Lung (tissue), 12 donors: ENCODE results near the gene SLC39A2. TPM values are rescaled to one million over a fixed set of nuclear protein-coding genes. Genes with fewer than 3 reads are reported as not detected.

Source experiments
- ATAC-seq: fragments of 200-7000 bp; cut with Tn5 transposase; one replicate; pipeline ENCODE4 v1.9.1; 2020; ENCODE audit warnings: moderate number of reproducible peaks; ENCODE audit not compliant: insufficient read depth, low FRiP score
- DNase-seq, 3 donors: peaks; one replicate each; pipeline ENCODE4 v3.0.0-alpha.2; 2013 to 2017
- H3K27ac ChIP-seq, 2 donors: one replicate each; pipeline ENCODE4 v1.5.1; 2013; ENCODE audit warnings: mild to moderate bottlenecking in 2 of 2, moderate library complexity in 2 of 2, control low read depth in 1 of 2, inconsistent platforms in 1 of 2, low read depth in 1 of 2, low read length in 1 of 2
- H3K27me3 ChIP-seq, 3 donors: one replicate each; pipeline ENCODE4 v1.5.1; 2013; ENCODE audit warnings: low read length in 2 of 3; ENCODE audit not compliant: control insufficient read depth in 3 of 3, insufficient read depth in 3 of 3
- H3K36me3 ChIP-seq, 4 donors: one replicate each; pipeline ENCODE4 v1.5.1; 2013; ENCODE audit warnings: low read length in 4 of 4, mild to moderate bottlenecking in 1 of 4, moderate library complexity in 1 of 4; ENCODE audit not compliant: control insufficient read depth in 4 of 4, insufficient read depth in 4 of 4
- H3K4me1 ChIP-seq, 5 donors: one replicate each; pipeline ENCODE4 v1.5.1; 2013; ENCODE audit warnings: low read length in 5 of 5, mild to moderate bottlenecking in 2 of 5, moderate library complexity in 1 of 5; ENCODE audit not compliant: control insufficient read depth in 5 of 5, insufficient read depth in 5 of 5
- H3K4me3 ChIP-seq: one replicate; pipeline ENCODE4 v1.5.1; 2013; ENCODE audit warnings: mild to moderate bottlenecking, control low read depth, moderate library complexity
- H3K9ac ChIP-seq, 2 donors: one replicate each; pipeline ENCODE4 v1.5.1; 2013; ENCODE audit warnings: low read length in 2 of 2, control low read depth in 1 of 2; ENCODE audit not compliant: insufficient read depth in 1 of 2
- H3K9me3 ChIP-seq, 4 donors: one replicate each; pipeline ENCODE4 v1.5.1; 2013; ENCODE audit warnings: low read length in 3 of 4, mild to moderate bottlenecking in 1 of 4, moderate library complexity in 1 of 4; ENCODE audit not compliant: control insufficient read depth in 4 of 4, insufficient read depth in 3 of 4
- CTCF ChIP-seq: IDR thresholded peaks from 2 replicates; pipeline ENCODE4 v1.5.1; 2012; ENCODE audit warnings: mild to moderate bottlenecking; ENCODE audit errors: control extremely low read depth, extremely low read depth
- WGBS, 2 donors: extraction: QIAGEN DNeasy Blood & Tissue Kit; methylation state at CpG; one replicate each; pipeline ENCODE4 v1.1.7; 2013; 5-methylcytosine and 5-hydroxymethylcytosine counted together
- polyA plus RNA-seq, 2 donors: library from polyadenylated mRNA; stranded (reverse); fragments of 200-250 nt; gene quantifications; one replicate each; pipeline ENCODE4 v1.2.1, GENCODE V29; 2013
- total RNA-seq, 2 donors: library from RNA; depleted of rRNA in 1 of 2; stranded (reverse); fragments of >200 nt in 1 of 2; gene quantifications; one replicate each; pipeline ENCODE4 v1.2.1, GENCODE V29; 2014 to 2021
- donor health status: control.
- donor health status: control.
- donor health status: Bipolar disorder and iron deficiency.
- donor health status: healthy.
- donor health status: DM: yes; HTN: yes; CAD: no.

Gene SLC39A2
- total and polyA plus RNA-seq, 4 donors, result 0.02 to 0.08 TPM; not detected in 2

GRCh38 chr14:21041676-21042433, 42.8 kb downstream of the SLC39A2 start, which contains the start of gene RNASE7:
Gene RNASE7, plus strand, starts transcription at chr14:21042362. Its CDS starts 631 bp downstream, at chr14:21042993.
- Histone ChIP-seq H3K4me3 (no peak within 1 kb of the TSS), H3K36me3 (no peaks in the 10 kb centered on the region), H3K27me3 (no peaks in the 10 kb centered on the region), H3K4me1 (peaks cover 12 to 27% (median 23%) of the 10 kb centered on the region in 5 donors), H3K9ac (no peak within 1 kb of the TSS), H3K27ac (peak within 1 kb of the TSS in 1 of 2 donors; percentile 25), H3K9me3 (peaks cover 0 to 2% (median 0%) of the 10 kb centered on the region in 4 donors)
- ATAC-seq (no peak), DNase-seq (no peak)
- TF ChIP-seq CTCF, result no peak
- 67 to 71% methylated on average over 11 of the region's 11 CpGs for WGBS, 2 donors

DNA sequence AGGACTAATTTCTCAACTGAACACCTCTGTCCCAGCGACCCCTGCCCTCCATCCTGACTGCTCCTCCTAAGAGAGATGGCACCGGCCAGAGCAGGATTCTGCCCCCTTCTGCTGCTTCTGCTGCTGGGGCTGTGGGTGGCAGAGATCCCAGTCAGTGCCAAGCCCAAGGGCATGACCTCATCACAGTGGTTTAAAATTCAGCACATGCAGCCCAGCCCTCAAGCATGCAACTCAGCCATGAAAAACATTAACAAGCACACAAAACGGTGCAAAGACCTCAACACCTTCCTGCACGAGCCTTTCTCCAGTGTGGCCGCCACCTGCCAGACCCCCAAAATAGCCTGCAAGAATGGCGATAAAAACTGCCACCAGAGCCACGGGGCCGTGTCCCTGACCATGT, 43.8 kb downstream of the SLC39A2 start:
- H3K36me3 ChIP-seq, result no peaks in the 10 kb centered on the region
- no peak overlapping the region for H3K27ac ChIP-seq
- H3K4me3 ChIP-seq, result no peak overlapping the region
- no peak for ATAC-seq
- DNase-seq, result no peak
- 52 to 57% methylated on average over 8 of the region's 8 CpGs for WGBS, 2 donors
- no peak for TF ChIP-seq CTCF
- H3K4me1 ChIP-seq, result peaks cover 12 to 30% (median 21%) of the 10 kb centered on the region in 5 donors
- no peak overlapping the region for H3K9ac ChIP-seq
- H3K27me3 ChIP-seq, result no peaks in the 10 kb centered on the region
- H3K9me3 ChIP-seq, result peaks cover 0 to 2% (median 0%) of the 10 kb centered on the region in 4 donors

GRCh38 chr14:21043387-21043973, 44.4 kb downstream of the SLC39A2 start:
- 40 to 53% methylated on average over 2 of the region's 2 CpGs for WGBS, 2 donors
- DNase-seq, result no peak
- Histone ChIP-seq H3K9ac (no peak overlapping the region), H3K27ac (peak overlapping the region in 1 of 2 donors; percentile 17), H3K36me3 (no peaks in the 10 kb centered on the region), H3K4me3 (no peak overlapping the region), H3K9me3 (peaks cover 0 to 2% (median 0%) of the 10 kb centered on the region in 4 donors), H3K4me1 (peaks cover 12 to 31% (median 16%) of the 10 kb centered on the region in 5 donors), H3K27me3 (no peaks in the 10 kb centered on the region)
- TF ChIP-seq CTCF, result no peak
- ATAC-seq, result no peak
